ENCODE results near the gene DSN1. TPM values are rescaled to one million over a fixed set of nuclear protein-coding genes. Genes with fewer than 3 reads are reported as not detected.

The DSN1 gene
- total and polyA plus RNA-seq, 9 of the 15 experiments (the other 6 are each of a cell fraction or from before 2014, with no cell fraction given) = 23.3 to 45.3 (median 31.1) TPM

DNA sequence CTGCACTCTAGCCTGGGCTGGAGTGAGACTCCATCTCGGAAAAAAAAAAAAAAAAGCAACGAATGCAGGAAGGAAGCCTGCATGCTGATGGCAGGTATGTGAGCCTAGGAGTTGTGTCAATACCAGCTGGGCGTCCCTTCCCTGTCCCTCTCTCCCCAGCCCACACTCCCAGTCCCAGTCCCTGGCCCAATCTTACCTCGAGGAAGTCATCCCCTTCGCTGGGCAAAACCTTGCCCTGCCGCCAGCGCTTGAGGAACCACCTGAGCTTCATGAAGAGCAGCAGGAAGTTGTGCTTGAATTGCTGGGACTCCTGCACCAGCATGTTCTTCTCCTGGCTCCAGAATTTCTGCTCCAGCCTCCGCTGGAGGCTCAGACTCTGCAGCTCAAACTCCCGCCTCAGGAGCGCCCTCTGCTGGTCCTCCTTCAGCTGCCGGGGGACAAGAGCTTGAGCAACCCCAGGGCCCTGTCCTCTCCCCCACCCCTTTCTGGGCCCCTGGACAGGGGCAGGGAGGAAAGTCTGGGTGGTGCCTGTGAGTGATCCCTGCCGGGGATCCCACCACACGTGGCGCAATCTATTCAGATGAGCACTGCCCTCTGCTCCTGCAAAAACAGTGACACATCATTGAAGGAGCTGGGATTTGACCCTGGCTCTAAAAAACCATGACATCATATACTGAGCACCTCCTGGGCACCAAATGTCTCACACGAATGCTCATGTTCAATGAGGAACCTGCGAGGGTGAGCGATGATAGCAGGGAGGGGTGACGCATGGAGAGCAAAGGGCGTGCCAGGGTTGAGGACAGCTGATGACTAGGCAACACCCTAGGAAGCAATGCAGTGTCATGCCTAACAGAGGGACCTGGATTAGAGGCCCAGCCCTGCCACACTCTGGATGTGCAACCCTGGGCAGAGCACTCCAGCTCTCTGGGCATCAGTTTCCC lies 35.0 kb upstream of the DSN1 start (continued):
- TF ChIP-seq, protein P1, sequence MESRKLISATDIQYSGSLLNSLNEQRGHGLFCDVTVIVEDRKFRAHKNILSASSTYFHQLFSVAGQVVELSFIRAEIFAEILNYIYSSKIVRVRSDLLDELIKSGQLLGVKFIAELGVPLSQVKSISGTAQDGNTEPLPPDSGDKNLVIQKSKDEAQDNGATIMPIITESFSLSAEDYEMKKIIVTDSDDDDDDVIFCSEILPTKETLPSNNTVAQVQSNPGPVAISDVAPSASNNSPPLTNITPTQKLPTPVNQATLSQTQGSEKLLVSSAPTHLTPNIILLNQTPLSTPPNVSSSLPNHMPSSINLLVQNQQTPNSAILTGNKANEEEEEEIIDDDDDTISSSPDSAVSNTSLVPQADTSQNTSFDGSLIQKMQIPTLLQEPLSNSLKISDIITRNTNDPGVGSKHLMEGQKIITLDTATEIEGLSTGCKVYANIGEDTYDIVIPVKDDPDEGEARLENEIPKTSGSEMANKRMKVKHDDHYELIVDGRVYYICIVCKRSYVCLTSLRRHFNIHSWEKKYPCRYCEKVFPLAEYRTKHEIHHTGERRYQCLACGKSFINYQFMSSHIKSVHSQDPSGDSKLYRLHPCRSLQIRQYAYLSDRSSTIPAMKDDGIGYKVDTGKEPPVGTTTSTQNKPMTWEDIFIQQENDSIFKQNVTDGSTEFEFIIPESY (CRISPR knock-in tag; IDR thresholded peaks at IDR 0.05) = no peak
- 0 out of 2 replicates have a peak, but pooled peaks have one; percentile 56 for TF ChIP-seq ZBTB7A (IDR thresholded peaks at IDR 0.05; ENCODE audit: borderline replicate concordance, control insufficient read depth, low read depth, low read length)
- TF ChIP-seq STAT5B (CRISPR knock-in tag; IDR thresholded peaks at IDR 0.05) = no peak
- no peak for TF ChIP-seq CXXC5 (CRISPR knock-in tag; IDR thresholded peaks at IDR 0.05)
- TF ChIP-seq ZBTB17 (CRISPR knock-in tag; IDR thresholded peaks at IDR 0.05) = no peak
- peak; percentile 69 for TF ChIP-seq SMC3 (conservative IDR thresholded peaks at IDR 0.05; ENCODE audit: insufficient read depth, low read depth, low read length)
- TF ChIP-seq, protein P2, sequence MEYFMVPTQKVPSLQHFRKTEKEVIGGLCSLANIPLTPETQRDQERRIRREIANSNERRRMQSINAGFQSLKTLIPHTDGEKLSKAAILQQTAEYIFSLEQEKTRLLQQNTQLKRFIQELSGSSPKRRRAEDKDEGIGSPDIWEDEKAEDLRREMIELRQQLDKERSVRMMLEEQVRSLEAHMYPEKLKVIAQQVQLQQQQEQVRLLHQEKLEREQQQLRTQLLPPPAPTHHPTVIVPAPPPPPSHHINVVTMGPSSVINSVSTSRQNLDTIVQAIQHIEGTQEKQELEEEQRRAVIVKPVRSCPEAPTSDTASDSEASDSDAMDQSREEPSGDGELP (CRISPR knock-in tag; IDR thresholded peaks at IDR 0.05; ENCODE audit: borderline replicate concordance) = peak; percentile 53; the same call in 1 of the 2 replicates
- 0 out of 2 replicates have a peak, but pooled peaks have one; percentile 41 for TF ChIP-seq JUNB (CRISPR knock-in tag; conservative IDR thresholded peaks at IDR 0.05)
- TF ChIP-seq, protein P3, sequence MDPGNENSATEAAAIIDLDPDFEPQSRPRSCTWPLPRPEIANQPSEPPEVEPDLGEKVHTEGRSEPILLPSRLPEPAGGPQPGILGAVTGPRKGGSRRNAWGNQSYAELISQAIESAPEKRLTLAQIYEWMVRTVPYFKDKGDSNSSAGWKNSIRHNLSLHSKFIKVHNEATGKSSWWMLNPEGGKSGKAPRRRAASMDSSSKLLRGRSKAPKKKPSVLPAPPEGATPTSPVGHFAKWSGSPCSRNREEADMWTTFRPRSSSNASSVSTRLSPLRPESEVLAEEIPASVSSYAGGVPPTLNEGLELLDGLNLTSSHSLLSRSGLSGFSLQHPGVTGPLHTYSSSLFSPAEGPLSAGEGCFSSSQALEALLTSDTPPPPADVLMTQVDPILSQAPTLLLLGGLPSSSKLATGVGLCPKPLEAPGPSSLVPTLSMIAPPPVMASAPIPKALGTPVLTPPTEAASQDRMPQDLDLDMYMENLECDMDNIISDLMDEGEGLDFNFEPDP (CRISPR knock-in tag; IDR thresholded peaks at IDR 0.05) = no peak
- 0 out of 2 replicates have a peak, but pooled peaks have one; percentile 38 for TF ChIP-seq KLF16 (IDR thresholded peaks at IDR 0.05)
- no peak for TF ChIP-seq SMARCB1 (IDR thresholded peaks at IDR 0.05; ENCODE audit: insufficient read length, low read depth)
- peak; percentile 74 for TF ChIP-seq XRCC5 (IDR thresholded peaks at IDR 0.05; ENCODE audit: low read depth, low read length)
- peak; percentile 56; the same call in 1 of the 2 replicates for TF ChIP-seq RB1 (IDR thresholded peaks at IDR 0.05; ENCODE audit: low read depth)
- TF ChIP-seq CEBPB (tag; IDR thresholded peaks at IDR 0.05) = peak; percentile 69

Measured in K562 (cell line).